Omental fat pad (tissue), 4 donors: ENCODE data around the gene ITIH4. TPM values are rescaled to one million over a fixed set of nuclear protein-coding genes. Genes with fewer than 3 reads are reported as not detected.

ENCODE experiments used
- ATAC-seq: fragments of 150-250 bp; one replicate; pipeline ENCODE4 v1.9.1; 2016; ENCODE audit warnings: mild to moderate bottlenecking, moderate library complexity; ENCODE audit not compliant: low FRiP score
- DNase-seq: peaks from one replicate; pipeline ENCODE4 v3.0.0-alpha.2; 2019; ENCODE audit warnings: low spot score
- CTCF ChIP-seq, 3 donors: fragments of 450-650 bp; IDR thresholded peaks; one replicate each; pipeline ENCODE4 v1.5.1; 2016 to 2017; ENCODE audit warnings: antibody characterized with exemption in 3 of 3, mild to moderate bottlenecking in 3 of 3, moderate library complexity in 2 of 3
- total RNA-seq, 4 donors: library from RNA; depleted of rRNA; stranded (reverse); fragments of >200 nt; gene quantifications; one replicate each; pipeline ENCODE4 v1.1.0, GENCODE V29; 2016

The ITIH4 gene
- total RNA-seq, 4 donors from 2014 or later: 1.2 to 18.8 (median 3.6) TPM

GRCh38 chr3:52827866-52828376, 2.6 kb downstream of the ITIH4 start:
- ATAC-seq: no peak
- DNase-seq: no peak
- TF ChIP-seq CTCF (IDR thresholded peaks at IDR 0.05): no peak

- TF ChIP-seq CTCF (IDR thresholded peaks at IDR 0.05): no peak
- no peak for DNase-seq
Measured at GRCh38 chr3:52827441-52827840, 3.0 kb downstream of the ITIH4 start.

GRCh38 chr3:52824037-52824436, 6.4 kb downstream of the ITIH4 start:
- TF ChIP-seq CTCF (IDR thresholded peaks at IDR 0.05): no peak
- no peak for DNase-seq
- no peak for ATAC-seq

More at GRCh38 chr3:52827441-52827840, 3.0 kb downstream of the ITIH4 start:
- ATAC-seq: no peak

GRCh38 chr3:52822363-52822762, 8.1 kb downstream of the ITIH4 start:
- no peak for DNase-seq
- no peak for TF ChIP-seq CTCF (IDR thresholded peaks at IDR 0.05)
- no peak for ATAC-seq

GRCh38 chr3:52820736-52821135, 9.7 kb downstream of the ITIH4 start:
- DNase-seq (no peak), ATAC-seq (no peak)
- no peak for TF ChIP-seq CTCF (IDR thresholded peaks at IDR 0.05)

- no peak for DNase-seq
- TF ChIP-seq CTCF (IDR thresholded peaks at IDR 0.05): no peak
- no peak for ATAC-seq
Measured at GRCh38 chr3:52819936-52820335, 10.5 kb downstream of the ITIH4 start.

- ATAC-seq (no peak), DNase-seq (no peak)
- TF ChIP-seq CTCF (IDR thresholded peaks at IDR 0.05): no peak
Measured at GRCh38 chr3:52817860-52818259, 12.6 kb downstream of the ITIH4 start.
